AG04450 (cell line): ENCODE data around the gene C14orf39. TPM values are rescaled to one million over a fixed set of nuclear protein-coding genes. Genes with fewer than 3 reads are reported as not detected.
A peak's percentile ranks its signal among the peaks of the same experiment; 100 is the strongest.

Source experiments
- CTCF ChIA-PET: fragments of 300-600, 350-600 bp; formaldehyde crosslinking; extraction: SDS; loops from one replicate; lab custom pipeline; 2022; ENCODE audit warnings: antibody characterized with exemption, inconsistent platforms; lab: Charles Lee
- POLR2A ChIA-PET: fragments of 350-600 bp; formaldehyde crosslinking; extraction: SDS; loops from one replicate; lab custom pipeline; 2021; ENCODE audit warnings: antibody characterized with exemption, inconsistent platforms; lab: Yijun Ruan, JAX
- DNase-seq: peaks from one replicate; pipeline ENCODE4 v3.0.0-alpha.2; 2011; ENCODE audit warnings: low read depth, low spot score
- H3K27ac ChIP-seq: one replicate; pipeline ENCODE4 v1.5.1; 2012; ENCODE audit warnings: low read depth, low read length, control low read depth
- H3K27me3 ChIP-seq: one replicate; pipeline ENCODE4 v1.6.0; 2012; ENCODE audit warnings: low read length; ENCODE audit not compliant: control insufficient read depth, insufficient read depth
- H3K4me3 ChIP-seq: 2 replicates; pipeline ENCODE4 v1.5.1; 2011; ENCODE audit warnings: mild to moderate bottlenecking, low read depth, low read length, control low read depth
- H3K9me3 ChIP-seq: 2 replicates; pipeline ENCODE4 v1.5.1; 2012; ENCODE audit warnings: low read length; ENCODE audit not compliant: control insufficient read depth, insufficient read depth
- polyA plus RNA-seq: library from polyadenylated mRNA; depleted of rRNA; stranded (reverse); fragments of >200 nt; gene quantifications from 2 replicates; pipeline ENCODE4 v1.2.3, GENCODE V29; 2011
- TF ChIP-seq, protein P1 (sequence below): IDR thresholded peaks from 2 replicates; pipeline ENCODE4 v1.5.1; 2011; ENCODE audit warnings: low read depth, low read length, control low read depth, inconsistent platforms

The C14orf39 gene
- polyA plus RNA-seq, 1 experiment, result 0.22 TPM

DNA sequence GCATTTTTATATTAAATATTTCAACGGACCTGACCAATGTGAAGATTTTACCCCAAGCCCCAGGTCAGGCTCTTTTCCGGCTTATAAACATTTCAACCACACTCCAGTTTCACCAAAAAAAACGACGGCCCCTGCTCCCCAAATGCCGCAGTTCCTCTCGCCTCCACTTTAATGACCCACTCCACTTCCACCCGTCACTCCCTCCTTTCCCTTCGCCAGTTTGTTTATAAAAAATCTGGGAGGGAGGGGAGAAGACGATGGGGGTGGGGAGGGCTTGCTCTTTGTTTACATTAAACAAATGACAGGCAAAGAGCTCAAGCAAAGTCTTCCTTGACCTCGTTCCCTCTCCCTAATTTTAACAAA is 28.5 kb upstream of the C14orf39 start:
- TF ChIP-seq, protein P1, sequence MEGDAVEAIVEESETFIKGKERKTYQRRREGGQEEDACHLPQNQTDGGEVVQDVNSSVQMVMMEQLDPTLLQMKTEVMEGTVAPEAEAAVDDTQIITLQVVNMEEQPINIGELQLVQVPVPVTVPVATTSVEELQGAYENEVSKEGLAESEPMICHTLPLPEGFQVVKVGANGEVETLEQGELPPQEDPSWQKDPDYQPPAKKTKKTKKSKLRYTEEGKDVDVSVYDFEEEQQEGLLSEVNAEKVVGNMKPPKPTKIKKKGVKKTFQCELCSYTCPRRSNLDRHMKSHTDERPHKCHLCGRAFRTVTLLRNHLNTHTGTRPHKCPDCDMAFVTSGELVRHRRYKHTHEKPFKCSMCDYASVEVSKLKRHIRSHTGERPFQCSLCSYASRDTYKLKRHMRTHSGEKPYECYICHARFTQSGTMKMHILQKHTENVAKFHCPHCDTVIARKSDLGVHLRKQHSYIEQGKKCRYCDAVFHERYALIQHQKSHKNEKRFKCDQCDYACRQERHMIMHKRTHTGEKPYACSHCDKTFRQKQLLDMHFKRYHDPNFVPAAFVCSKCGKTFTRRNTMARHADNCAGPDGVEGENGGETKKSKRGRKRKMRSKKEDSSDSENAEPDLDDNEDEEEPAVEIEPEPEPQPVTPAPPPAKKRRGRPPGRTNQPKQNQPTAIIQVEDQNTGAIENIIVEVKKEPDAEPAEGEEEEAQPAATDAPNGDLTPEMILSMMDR, result no peak
- POLR2A ChIA-PET, result no interaction called here
- peaks cover 88% of the 10 kb centered on the region for H3K27me3 ChIP-seq
- H3K4me3 ChIP-seq, result peak overlapping the region; percentile 47
- H3K27ac ChIP-seq, result no peak overlapping the region
- CTCF ChIA-PET, result interaction anchor here (0.7 kb wide), 2 partner anchors 12 to 23 kb away, joined by 3 read pairs; no protein-coding TSS in a partner anchor
- H3K9me3 ChIP-seq, result peaks cover 13% of the 10 kb centered on the region; the same call in 1 of the 2 replicates
- DNase-seq, result no peak

DNA sequence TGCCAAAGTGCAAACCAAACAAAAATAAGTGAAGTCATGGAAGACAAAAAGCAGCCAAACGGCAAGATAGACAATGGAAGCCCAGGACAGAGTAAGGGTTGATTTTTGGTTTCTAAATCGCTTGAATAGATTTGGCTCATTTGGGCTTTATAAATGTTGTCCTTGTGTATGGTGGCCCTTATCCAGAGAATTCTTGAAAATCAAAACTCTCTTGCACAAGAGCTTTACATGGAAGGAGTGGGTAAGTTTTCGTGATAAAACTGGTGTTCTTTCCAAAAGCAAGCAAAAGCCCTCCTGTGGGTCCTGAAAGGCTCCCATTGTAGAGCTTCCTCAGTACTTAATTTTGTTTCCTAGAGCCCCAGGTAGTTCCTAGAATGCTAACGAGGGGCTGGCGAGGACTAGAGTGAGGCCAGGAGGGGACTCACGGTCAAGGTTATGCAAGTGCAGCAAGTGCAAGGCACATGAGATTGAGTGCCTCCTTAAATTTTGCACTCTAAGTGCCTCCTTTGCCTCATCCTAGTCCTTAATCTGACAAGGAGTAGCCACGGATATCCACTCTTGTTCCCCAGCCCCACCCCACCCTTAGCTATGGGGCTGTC is 27.2 kb upstream of the C14orf39 start:
- ChIA-PET POLR2A (interaction anchor here (0.5 kb wide), 1 partner anchor 144 kb away, joined by 3 read pairs; no protein-coding TSS in a partner anchor), CTCF (interaction anchor here (0.7 kb wide), 1 partner anchor 53 kb away, joined by 3 read pairs; no protein-coding TSS in a partner anchor)
- TF ChIP-seq, protein P1, result no peak
- peaks cover 91% of the 10 kb centered on the region for H3K27me3 ChIP-seq
- no peak overlapping the region for H3K4me3 ChIP-seq
- DNase-seq, result no peak
- no peak overlapping the region for H3K27ac ChIP-seq
- H3K9me3 ChIP-seq, result peaks cover 18% of the 10 kb centered on the region; the same call in 1 of the 2 replicates

DNA sequence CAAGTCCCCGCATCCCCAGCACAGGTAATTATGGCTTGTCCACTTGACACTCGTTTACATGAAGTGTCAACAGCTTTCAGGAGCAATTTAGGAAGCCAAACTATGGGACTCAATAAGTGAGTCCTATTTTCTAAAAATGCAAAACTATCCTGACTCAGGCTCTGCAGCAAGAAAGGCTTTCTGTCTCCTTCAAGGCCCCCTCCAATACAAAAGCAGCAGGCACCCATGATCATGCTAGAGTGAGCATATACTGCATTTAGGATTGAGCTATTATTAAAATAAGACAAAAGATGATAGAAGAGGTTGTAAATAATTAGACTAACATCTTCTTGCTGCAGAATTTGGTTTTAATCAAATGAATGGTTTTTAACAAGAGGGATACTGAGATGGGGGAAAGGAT is 26.3 kb upstream of the C14orf39 start:
- POLR2A ChIA-PET, result no interaction called here
- CTCF ChIA-PET, result interaction anchor here (1.4 kb wide), 1 partner anchor 162 kb away, joined by 3 read pairs; no protein-coding TSS in a partner anchor
- DNase-seq, result no peak
- no peak overlapping the region for H3K4me3 ChIP-seq
- peaks cover 93% of the 10 kb centered on the region for H3K27me3 ChIP-seq
- peaks cover 18% of the 10 kb centered on the region; the same call in 1 of the 2 replicates for H3K9me3 ChIP-seq
- no peak overlapping the region for H3K27ac ChIP-seq
- TF ChIP-seq, protein P1, result no peak

DNA sequence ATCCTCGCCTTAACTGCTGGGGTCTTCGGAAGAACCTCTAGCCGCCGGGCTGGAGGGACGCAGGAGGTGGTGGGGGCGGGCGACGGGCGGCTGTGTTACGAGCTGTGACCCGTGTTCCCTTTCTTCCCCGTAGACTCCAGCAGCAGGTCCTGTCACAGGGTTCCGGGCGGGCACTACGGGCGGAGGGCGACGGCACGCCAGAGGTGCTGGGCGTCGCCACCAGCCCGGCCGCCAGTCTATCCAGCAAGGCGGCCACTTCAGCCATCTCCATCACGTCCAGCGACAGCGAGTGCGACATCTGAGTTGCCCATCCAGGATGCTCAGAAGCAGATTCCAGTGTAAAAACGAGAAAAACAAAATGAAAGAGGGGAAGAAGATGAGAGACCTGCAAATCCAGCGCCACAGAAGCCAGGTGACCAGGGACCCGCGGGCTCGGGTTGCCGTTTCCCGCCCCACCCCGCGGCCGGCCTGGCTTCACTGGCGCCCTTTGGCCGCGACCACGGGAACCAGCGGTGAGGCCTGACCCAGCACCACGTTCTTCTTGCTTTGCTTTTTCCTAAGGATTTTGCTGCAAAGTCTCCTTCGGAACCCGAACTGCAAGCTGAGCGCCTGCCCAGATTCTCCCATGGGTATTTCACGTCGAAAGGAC is 25.2 kb upstream of the C14orf39 start:
- Histone ChIP-seq H3K27me3 (peaks cover 95% of the 10 kb centered on the region), H3K9me3 (peaks cover 18% of the 10 kb centered on the region; the same call in 1 of the 2 replicates), H3K27ac (no peak overlapping the region), H3K4me3 (no peak overlapping the region)
- ChIA-PET POLR2A (no interaction called here), CTCF (interaction anchor here (1.4 kb wide), 1 partner anchor 161 kb away, joined by 3 read pairs; no protein-coding TSS in a partner anchor)
- no peak for DNase-seq
- TF ChIP-seq, protein P1, result no peak
